ENCODE results near the gene IGF2R. TPM values are rescaled to one million over a fixed set of nuclear protein-coding genes. Genes with fewer than 3 reads are reported as not detected.
A peak's percentile ranks its signal among the peaks of the same experiment; 100 is the strongest.
"Not testable (repeated sequence)": the region's sequence is repeated elsewhere in the genome, so short reads cannot be mapped to it uniquely, and the experiment has no call there.

IGF2R gene
- polyA plus RNA-seq, 1 donor = 124 TPM

- DNase-seq (ENCODE audit: low read depth) = no peak
Observed at GRCh38 chr6:159996087-159996622, 27.3 kb downstream of the IGF2R start.

GRCh38 chr6:159996626-159997497, 28.0 kb downstream of the IGF2R start:
- no peak for DNase-seq (ENCODE audit: low read depth)

- DNase-seq (ENCODE audit: low read depth) = no peak
Observed at GRCh38 chr6:159997498-159998101, 28.7 kb downstream of the IGF2R start.

- DNase-seq (ENCODE audit: low read depth) = no peak
Observed at GRCh38 chr6:159998538-159998937, 29.7 kb downstream of the IGF2R start.

GRCh38 chr6:159999240-159999671, 30.4 kb downstream of the IGF2R start:
- no peak for DNase-seq (ENCODE audit: low read depth)

GRCh38 chr6:160000280-160000704, 31.4 kb downstream of the IGF2R start:
- DNase-seq (ENCODE audit: low read depth) = no peak

GRCh38 chr6:160000893-160001427, 32.1 kb downstream of the IGF2R start:
- DNase-seq (ENCODE audit: low read depth) = not testable (repeated sequence)

GRCh38 chr6:160002882-160003281, 34.0 kb downstream of the IGF2R start:
- DNase-seq (ENCODE audit: low read depth) = no peak

- no peak for DNase-seq (ENCODE audit: low read depth)
Observed at GRCh38 chr6:160004018-160004417, 35.1 kb downstream of the IGF2R start.

GRCh38 chr6:160004419-160005175, 35.7 kb downstream of the IGF2R start:
- no peak for DNase-seq (ENCODE audit: low read depth)

GRCh38 chr6:160005211-160005610, 36.3 kb downstream of the IGF2R start:
- no peak for DNase-seq (ENCODE audit: low read depth)

GRCh38 chr6:160005861-160006540, 37.1 kb downstream of the IGF2R start:
- DNase-seq (ENCODE audit: low read depth) = no peak

- DNase-seq (ENCODE audit: low read depth) = no peak
Observed at GRCh38 chr6:160007145-160007544, 38.3 kb downstream of the IGF2R start.

GRCh38 chr6:160007611-160008010, 38.7 kb downstream of the IGF2R start:
- DNase-seq (ENCODE audit: low read depth) = no peak

GRCh38 chr6:160010067-160010466, 41.2 kb downstream of the IGF2R start:
- peak; percentile 90 for DNase-seq (ENCODE audit: low read depth)

- no peak for DNase-seq (ENCODE audit: low read depth)
Observed at GRCh38 chr6:160013987-160014868, 45.3 kb downstream of the IGF2R start.

GRCh38 chr6:160014869-160015182, 45.9 kb downstream of the IGF2R start:
- DNase-seq (ENCODE audit: low read depth) = no peak

GRCh38 chr6:160015778-160016684, 47.1 kb downstream of the IGF2R start:
- DNase-seq (ENCODE audit: low read depth) = no peak

- DNase-seq (ENCODE audit: low read depth) = no peak
Observed at GRCh38 chr6:160022101-160022500, 53.2 kb downstream of the IGF2R start.
